GM12875 (cell line): Measurements from ENCODE around the gene ZFPM1.

ENCODE experiments used
- H3K4me3 ChIP-seq: one replicate; pipeline ENCODE4 v1.5.1; 2011; ENCODE audit warnings: low read depth, low read length, control low read depth
- TF ChIP-seq, protein P1 (sequence below): IDR thresholded peaks from 2 replicates; pipeline ENCODE4 v1.5.1; 2011; ENCODE audit warnings: low read depth, mild to moderate bottlenecking, control low read depth, inconsistent platforms, low read length, moderate library complexity, borderline replicate concordance; ENCODE audit not compliant: insufficient read depth

Gene ZFPM1

DNA sequence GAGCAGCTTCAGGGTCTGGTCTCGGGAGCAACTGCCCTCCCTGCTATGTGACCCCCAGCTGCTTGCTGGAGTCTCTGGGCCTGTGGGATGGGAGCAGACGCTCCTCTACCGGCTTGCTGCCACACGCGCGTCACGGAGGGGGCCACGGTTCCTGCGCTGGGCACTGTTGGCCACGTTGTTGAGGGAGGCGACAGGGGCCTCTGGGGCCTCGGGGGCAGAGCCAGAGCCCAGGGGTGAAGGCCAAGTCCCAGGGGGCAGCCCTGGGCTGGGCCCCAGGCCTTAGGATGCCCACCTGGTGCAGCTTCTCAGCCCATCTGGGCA lies 56.6 kb downstream of the ZFPM1 start:
- TF ChIP-seq, protein P1, sequence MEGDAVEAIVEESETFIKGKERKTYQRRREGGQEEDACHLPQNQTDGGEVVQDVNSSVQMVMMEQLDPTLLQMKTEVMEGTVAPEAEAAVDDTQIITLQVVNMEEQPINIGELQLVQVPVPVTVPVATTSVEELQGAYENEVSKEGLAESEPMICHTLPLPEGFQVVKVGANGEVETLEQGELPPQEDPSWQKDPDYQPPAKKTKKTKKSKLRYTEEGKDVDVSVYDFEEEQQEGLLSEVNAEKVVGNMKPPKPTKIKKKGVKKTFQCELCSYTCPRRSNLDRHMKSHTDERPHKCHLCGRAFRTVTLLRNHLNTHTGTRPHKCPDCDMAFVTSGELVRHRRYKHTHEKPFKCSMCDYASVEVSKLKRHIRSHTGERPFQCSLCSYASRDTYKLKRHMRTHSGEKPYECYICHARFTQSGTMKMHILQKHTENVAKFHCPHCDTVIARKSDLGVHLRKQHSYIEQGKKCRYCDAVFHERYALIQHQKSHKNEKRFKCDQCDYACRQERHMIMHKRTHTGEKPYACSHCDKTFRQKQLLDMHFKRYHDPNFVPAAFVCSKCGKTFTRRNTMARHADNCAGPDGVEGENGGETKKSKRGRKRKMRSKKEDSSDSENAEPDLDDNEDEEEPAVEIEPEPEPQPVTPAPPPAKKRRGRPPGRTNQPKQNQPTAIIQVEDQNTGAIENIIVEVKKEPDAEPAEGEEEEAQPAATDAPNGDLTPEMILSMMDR: no peak
- no peak overlapping the region for H3K4me3 ChIP-seq

DNA sequence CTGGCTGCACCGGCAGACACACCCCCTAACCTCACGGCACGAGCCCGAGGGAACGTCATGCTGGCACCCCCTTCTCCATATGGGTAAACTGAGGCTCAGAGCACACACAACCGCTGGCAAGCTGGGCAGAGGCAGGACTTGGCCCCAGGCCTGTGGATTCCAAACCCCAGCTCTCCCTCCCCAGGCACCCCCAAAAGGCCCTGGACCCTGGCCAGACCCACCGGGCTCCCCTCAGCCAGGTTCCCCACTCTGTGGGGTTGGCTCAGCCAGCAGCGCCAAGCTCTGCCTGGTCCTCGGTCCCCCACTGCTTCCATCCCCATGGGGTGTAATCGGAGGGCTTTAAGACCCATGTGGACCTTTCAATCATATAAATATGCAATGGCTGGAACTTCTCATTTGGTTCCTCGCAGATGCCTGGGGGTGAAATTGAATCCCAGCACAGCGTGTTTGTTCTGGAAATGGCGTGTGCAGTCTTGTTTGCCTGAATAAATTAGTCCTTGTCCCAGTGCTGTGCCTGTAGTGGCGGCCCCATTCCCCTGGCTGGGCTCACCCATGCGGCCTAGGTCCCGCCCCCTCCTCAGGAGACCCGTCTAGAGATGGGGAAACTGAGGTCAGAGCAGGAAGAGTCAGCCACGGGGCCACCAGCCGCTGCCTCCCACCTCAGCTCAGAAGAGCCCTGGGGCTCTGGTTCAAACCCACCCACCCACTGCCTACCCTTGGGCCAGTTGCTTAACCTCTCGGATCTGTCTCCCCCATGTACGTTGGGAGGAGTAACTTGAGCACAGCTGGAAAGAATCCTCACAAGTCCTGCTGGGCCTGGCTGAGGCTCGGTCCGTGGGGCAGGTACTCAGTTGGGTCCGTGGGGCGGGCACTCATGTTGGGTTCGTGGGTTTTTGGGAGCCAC lies 57.3 kb downstream of the ZFPM1 start:
- TF ChIP-seq, protein P1: no peak
- H3K4me3 ChIP-seq: no peak overlapping the region

DNA sequence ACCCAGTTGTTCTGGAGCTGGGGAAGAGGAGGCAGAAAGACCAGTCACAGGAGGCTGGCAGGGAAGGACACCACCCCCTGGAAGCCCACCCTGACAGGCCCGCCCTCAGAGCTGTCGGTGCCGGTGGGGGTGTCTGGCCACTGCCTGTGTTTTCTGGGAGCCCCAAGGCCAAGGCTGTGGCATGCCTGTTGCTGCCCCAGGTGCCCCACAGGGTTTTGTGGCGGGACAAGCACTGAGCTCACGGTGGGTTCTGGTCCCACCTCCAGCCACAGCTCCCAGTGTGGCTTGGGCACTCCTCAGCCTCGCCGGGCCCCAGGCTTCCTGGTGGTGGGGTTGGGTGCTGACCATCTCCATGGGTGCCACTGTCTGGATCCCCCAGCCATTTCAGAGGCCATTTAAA lies 58.0 kb downstream of the ZFPM1 start:
- TF ChIP-seq, protein P1: no peak
- H3K4me3 ChIP-seq: no peak overlapping the region

DNA sequence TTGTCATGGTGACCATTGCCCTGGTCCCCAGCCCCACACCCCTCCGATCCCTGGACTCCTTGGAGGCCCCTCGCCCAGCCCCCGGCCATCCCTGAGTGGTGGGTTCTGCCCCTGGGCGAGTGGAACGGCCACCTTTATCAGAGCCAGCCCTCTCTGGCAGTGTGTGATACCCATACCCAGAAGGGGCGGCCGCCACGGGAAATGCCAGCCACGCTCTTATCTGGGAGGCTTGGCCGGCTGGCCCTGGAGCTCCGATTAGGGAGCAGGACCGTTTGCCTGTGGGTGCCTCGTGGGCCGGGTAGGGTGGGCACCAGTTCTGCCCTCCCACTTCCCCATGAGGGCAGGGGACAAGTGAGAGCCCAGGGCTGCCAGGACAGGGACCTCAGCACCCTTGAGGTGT lies 58.8 kb downstream of the ZFPM1 start:
- H3K4me3 ChIP-seq: no peak overlapping the region
- TF ChIP-seq, protein P1: no peak

DNA sequence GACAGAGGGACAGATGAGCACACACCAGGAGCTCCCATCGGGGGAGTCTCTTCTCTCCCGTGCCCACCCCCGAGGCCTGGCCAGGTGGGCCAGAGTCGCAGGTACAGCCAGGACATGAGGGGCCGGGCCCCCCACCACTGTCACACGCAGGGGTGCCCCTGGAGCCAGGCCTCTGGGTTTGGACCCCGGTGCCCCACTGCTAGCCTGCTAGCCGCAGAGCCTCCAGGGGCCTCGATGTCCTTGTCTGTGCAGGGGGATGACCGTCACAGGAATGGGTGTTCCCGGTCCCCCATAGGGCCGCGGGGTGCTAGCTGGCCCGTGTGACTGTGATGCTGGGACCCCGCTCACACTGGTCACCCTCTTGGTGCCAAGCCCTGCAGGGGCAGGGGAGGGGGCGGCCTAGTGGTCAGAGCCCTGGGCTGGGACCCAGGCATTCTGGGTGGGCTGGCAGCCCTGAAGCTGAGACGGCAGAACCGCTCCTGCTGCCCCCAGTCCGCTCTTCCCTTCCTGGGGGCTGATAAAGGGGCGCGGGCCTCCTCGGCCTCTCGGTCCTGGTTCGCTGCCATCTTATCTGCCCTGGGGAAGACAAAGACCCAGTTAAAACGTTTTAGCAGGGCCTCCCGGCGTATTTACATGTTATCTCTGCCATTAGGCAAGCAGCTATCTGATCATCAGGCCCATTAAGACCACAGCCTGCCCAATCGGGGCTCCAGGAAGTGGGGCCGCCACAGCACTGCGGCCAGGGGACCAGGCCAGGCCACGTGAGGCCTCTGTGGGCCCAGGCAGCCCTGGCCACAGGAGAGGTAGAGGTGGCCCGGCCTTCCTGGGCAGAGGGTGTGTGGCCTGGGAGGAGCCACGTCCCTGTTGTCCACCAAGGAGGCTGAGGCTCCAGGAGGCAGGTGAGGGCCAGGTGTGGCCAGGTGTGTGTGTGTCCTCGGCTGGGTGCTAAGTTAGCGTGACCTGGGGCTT lies 59.9 kb downstream of the ZFPM1 start:
- TF ChIP-seq, protein P1: no peak
- no peak overlapping the region for H3K4me3 ChIP-seq

DNA sequence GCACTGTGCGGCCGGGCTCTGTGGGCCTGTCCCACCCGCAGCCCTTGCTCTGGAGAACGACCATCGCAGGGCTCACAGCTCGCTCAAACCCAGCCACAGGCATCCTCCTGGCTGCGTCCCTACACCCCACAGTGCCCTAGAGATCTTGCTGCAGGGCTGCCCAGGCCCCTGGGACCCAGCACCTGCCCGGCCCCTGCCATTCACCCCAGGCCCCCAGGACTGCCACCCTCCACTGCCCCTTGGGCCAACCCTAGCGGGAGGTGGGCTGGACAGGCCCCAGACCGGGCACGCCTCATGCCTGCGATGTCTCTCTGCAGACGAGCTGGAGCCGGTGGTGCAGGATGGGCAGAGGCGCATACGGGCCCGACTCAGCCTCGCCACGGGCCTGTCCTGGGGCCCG lies 61.0 kb downstream of the ZFPM1 start:
- no peak overlapping the region for H3K4me3 ChIP-seq
- TF ChIP-seq, protein P1: no peak
